Erythroblast (primary cell): ENCODE data around the gene IGSF8.

Source experiments
- GATA1 ChIP-seq: IDR thresholded peaks from 2 replicates; pipeline ENCODE4 v1.6.1; 2011; ENCODE audit warnings: low read depth, mild to moderate bottlenecking, control low read depth, low read length, moderate library complexity
- POLR2A ChIP-seq: IDR thresholded peaks from 2 replicates; pipeline ENCODE4 v1.6.1; 2011; ENCODE audit warnings: mild to moderate bottlenecking, low read length

DNA sequence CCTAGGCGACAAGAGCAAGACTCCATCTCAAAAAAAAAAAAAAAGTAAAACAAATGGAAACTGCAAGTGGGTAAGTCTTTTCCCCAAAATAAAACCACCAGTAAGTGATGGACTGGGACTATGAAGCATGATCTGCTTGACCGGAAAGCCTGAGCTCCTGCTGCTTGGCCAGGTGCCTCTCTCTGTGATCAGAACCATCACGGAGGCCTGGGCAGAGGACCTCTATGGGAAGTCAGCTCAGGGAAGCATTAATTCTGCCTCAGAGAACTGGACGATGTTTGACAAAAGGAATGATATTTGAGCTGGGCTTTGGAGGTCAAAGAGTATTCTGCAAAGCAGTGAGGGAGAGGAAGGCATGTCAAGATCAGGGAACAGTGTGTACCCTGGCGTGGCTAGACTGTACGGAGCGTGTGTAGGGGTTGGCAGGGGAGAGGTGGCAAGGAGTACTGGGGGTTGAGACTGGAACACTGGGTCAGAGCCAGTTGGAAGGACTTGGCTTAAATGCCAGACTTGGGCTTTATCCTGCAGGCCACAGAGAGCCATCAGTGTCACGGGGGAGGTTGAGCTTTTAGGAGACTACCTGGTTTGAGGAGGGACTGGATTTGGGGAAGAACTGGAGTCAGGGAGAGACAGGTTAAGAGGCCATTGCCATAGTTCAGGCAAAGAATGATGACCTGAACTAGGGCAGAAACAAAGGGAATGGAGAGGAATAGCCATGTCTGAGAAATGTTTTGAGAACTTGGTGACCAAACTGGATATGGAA, 33.6 kb upstream of the IGSF8 start:
- TF ChIP-seq POLR2A: no peak
- no peak for TF ChIP-seq GATA1
